ENCODE measurements around the gene RNF157.

RNF157 gene

DNA sequence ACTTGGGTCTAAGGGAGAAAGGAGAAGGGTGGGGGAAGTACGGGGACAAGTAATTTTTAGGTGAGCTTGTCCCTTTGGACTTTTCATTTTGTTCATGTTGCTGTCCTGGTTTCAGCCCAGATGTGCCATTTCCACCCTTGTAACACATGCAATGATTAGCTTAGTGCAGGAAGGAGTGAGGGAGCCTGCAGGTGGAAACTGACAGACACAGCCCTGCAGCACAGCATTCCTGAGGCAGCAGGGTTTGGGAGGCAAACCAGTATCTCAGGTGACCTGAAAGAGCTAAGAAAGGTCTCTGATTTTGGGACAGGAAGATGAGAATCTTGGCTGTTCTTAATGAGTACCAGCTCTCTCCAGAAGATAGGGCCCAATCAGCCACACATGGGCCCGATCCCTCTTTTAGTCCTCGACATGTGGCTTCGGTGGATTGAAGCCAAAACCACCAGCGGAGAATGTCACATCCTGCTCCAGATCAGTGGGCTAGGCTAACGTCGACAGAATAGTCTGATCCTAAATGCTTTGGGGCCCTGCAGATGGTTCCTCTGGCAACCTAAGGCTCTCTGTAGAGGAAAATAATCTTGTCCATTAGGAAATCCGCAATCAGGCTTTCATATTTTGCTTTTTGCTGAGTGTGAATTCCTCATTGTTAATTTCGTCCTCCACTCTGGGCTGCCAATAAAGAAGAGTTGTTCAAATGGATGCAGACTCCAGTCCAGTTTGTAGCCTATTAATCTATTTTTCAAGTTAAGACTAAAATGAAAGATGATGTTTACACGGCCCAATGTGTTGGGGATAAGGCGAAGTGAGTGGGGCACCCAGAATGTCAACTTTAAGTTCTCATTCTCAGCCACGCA, 3.8 kb upstream of the RNF157 start:
- CTCF ChIA-PET = interaction anchor here (0.5 to 3.6 kb wide), 4 partner anchors 29 to 123 kb away, joined by 3 to 19 read pairs (median 6); no protein-coding TSS in a partner anchor
- POLR2A ChIA-PET = interaction anchor here (0.7 to 2.0 kb wide), 4 partner anchors 8 to 26 kb away, joined by 3 to 9 read pairs (median 4); no protein-coding TSS in a partner anchor
- TF ChIP-seq ZNF560 (tag by site-specific recombination; IDR thresholded peaks at IDR 0.05; ENCODE audit: borderline replicate concordance) = no peak
- TF ChIP-seq ZFHX2 (tag by site-specific recombination; conservative IDR thresholded peaks at IDR 0.05) = no peak
- TF ChIP-seq, protein P1, sequence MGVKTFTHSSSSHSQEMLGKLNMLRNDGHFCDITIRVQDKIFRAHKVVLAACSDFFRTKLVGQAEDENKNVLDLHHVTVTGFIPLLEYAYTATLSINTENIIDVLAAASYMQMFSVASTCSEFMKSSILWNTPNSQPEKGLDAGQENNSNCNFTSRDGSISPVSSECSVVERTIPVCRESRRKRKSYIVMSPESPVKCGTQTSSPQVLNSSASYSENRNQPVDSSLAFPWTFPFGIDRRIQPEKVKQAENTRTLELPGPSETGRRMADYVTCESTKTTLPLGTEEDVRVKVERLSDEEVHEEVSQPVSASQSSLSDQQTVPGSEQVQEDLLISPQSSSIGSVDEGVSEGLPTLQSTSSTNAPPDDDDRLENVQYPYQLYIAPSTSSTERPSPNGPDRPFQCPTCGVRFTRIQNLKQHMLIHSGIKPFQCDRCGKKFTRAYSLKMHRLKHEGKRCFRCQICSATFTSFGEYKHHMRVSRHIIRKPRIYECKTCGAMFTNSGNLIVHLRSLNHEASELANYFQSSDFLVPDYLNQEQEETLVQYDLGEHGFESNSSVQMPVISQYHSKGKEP (tag by site-specific recombination; IDR thresholded peaks at IDR 0.05) = no peak
- no peak for TF ChIP-seq ZNF175 (tag by site-specific recombination; IDR thresholded peaks at IDR 0.05)
- TF ChIP-seq ZNF768 (tag by site-specific recombination; IDR thresholded peaks at IDR 0.05) = no peak
- TF ChIP-seq ZNF37A (tag by site-specific recombination; IDR thresholded peaks at IDR 0.05) = no peak
- no peak for TF ChIP-seq ZBTB8A (tag by site-specific recombination; IDR thresholded peaks at IDR 0.05)
- TF ChIP-seq ZNF184 (tag by site-specific recombination; IDR thresholded peaks at IDR 0.05) = no peak
- no peak for TF ChIP-seq ZNF121 (tag by site-specific recombination; IDR thresholded peaks at IDR 0.05)
- TF ChIP-seq ZNF140 (tag by site-specific recombination; IDR thresholded peaks at IDR 0.05) = no peak
- TF ChIP-seq, protein P2, sequence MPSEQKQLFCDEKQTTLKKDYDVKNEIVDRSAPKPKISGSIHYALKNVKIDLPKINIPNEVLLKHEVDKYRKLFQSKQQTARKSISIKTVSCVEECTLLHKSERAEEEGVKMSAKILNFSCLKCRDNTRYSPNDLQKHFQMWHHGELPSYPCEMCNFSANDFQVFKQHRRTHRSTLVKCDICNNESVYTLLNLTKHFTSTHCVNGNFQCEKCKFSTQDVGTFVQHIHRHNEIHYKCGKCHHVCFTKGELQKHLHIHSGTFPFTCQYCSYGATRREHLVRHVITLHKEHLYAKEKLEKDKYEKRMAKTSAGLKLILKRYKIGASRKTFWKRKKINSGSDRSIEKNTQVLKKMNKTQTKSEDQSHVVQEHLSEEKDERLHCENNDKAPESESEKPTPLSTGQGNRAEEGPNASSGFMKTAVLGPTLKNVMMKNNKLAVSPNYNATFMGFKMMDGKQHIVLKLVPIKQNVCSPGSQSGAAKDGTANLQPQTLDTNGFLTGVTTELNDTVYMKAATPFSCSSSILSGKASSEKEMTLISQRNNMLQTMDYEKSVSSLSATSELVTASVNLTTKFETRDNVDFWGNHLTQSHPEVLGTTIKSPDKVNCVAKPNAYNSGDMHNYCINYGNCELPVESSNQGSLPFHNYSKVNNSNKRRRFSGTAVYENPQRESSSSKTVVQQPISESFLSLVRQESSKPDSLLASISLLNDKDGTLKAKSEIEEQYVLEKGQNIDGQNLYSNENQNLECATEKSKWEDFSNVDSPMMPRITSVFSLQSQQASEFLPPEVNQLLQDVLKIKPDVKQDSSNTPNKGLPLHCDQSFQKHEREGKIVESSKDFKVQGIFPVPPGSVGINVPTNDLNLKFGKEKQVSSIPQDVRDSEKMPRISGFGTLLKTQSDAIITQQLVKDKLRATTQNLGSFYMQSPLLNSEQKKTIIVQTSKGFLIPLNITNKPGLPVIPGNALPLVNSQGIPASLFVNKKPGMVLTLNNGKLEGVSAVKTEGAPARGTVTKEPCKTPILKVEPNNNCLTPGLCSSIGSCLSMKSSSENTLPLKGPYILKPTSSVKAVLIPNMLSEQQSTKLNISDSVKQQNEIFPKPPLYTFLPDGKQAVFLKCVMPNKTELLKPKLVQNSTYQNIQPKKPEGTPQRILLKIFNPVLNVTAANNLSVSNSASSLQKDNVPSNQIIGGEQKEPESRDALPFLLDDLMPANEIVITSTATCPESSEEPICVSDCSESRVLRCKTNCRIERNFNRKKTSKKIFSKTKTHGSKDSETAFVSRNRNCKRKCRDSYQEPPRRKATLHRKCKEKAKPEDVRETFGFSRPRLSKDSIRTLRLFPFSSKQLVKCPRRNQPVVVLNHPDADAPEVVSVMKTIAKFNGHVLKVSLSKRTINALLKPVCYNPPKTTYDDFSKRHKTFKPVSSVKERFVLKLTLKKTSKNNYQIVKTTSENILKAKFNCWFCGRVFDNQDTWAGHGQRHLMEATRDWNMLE (tag by site-specific recombination; conservative IDR thresholded peaks at IDR 0.05; ENCODE audit: low read depth) = no peak
- TF ChIP-seq MZF1 (tag by site-specific recombination; IDR thresholded peaks at IDR 0.05; ENCODE audit: borderline replicate concordance) = no peak
- no peak for TF ChIP-seq GLI4 (tag by site-specific recombination; IDR thresholded peaks at IDR 0.05)
- TF ChIP-seq, protein P3, sequence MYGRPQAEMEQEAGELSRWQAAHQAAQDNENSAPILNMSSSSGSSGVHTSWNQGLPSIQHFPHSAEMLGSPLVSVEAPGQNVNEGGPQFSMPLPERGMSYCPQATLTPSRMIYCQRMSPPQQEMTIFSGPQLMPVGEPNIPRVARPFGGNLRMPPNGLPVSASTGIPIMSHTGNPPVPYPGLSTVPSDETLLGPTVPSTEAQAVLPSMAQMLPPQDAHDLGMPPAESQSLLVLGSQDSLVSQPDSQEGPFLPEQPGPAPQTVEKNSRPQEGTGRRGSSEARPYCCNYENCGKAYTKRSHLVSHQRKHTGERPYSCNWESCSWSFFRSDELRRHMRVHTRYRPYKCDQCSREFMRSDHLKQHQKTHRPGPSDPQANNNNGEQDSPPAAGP (tag by site-specific recombination; IDR thresholded peaks at IDR 0.05) = no peak
- no peak overlapping the region for H3K27ac ChIP-seq (ENCODE audit: extremely low read depth, low read depth, low read length)
- no peaks in the 10 kb centered on the region for H3K36me3 ChIP-seq (ENCODE audit: control insufficient read depth in 2 of 2, insufficient read depth in 1 of 2, low read length in 2 of 2)
- H3K9me3 ChIP-seq (ENCODE audit: control insufficient read depth, insufficient read depth, low read depth, low read length) = no peaks in the 10 kb centered on the region
- H3K4me3 ChIP-seq (ENCODE audit: low read depth, low read length) = no peak overlapping the region
- H3K4me1 ChIP-seq (ENCODE audit: control insufficient read depth, insufficient read depth, low read length) = peaks cover 11% of the 10 kb centered on the region

DNA sequence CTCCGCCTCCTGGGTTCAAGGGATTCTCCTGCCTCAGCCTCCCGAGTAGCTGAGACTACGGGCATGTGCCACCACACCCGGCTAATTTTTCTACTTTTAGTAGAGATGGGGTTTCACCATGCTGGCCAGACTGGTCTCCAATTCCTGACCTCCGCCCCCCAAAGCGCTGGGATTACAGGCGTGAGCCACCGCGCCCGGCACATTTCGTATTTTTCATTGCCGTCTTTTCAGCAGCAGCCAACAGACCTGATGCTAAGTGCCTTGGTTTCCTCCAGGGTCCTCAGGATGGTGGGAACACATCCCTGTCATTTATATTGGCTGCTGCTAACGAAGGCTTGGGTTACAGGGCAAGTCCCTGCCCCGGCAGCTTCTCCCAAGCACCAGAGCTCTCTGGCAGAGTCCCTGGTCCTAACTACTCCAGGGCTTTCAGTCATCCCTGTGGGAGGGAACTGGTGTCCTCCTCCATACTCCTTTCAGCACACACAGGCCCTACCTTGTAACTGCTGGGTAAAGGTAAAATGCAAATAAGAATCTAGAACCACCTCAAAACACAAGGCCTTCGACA, 1.5 kb upstream of the RNF157 start:
- no peak overlapping the region for H3K27ac ChIP-seq (ENCODE audit: extremely low read depth, low read depth, low read length)
- peaks cover 11% of the 10 kb centered on the region for H3K4me1 ChIP-seq (ENCODE audit: control insufficient read depth, insufficient read depth, low read length)
- ChIA-PET CTCF (interaction anchor here (0.6 to 3.6 kb wide), 4 partner anchors 37 to 477 kb away, joined by 3 to 19 read pairs (median 4); partner anchors contain the start of gene GALK1), POLR2A (interaction anchor here (1.0 to 2.0 kb wide), 4 partner anchors 23 to 39 kb away, joined by 3 to 17 read pairs (median 4); partner anchors contain the start of gene UBALD2)
- H3K4me3 ChIP-seq (ENCODE audit: low read depth, low read length) = no peak overlapping the region
- TF ChIP-seq ZNF677 (tag by site-specific recombination; IDR thresholded peaks at IDR 0.05) (no peak), ZNF837 (tag by site-specific recombination; IDR thresholded peaks at IDR 0.05) (no peak), ZNF366 (tag by site-specific recombination; conservative IDR thresholded peaks at IDR 0.05) (no peak), ZNF555 (tag by site-specific recombination; conservative IDR thresholded peaks at IDR 0.05) (no peak), ZNF354C (tag by site-specific recombination; IDR thresholded peaks at IDR 0.05; ENCODE audit: borderline replicate concordance, low read depth) (no peak), ZFP37 (tag by site-specific recombination; IDR thresholded peaks at IDR 0.05) (no peak), ZNF624 (tag by site-specific recombination; IDR thresholded peaks at IDR 0.05) (no peak), ZEB2 (tag by site-specific recombination; IDR thresholded peaks at IDR 0.05) (no peak), ZNF140 (tag by site-specific recombination; IDR thresholded peaks at IDR 0.05) (no peak), ZNF747 (tag by site-specific recombination; IDR thresholded peaks at IDR 0.05) (no peak), ZNF16 (tag by site-specific recombination; IDR thresholded peaks at IDR 0.05; ENCODE audit: low read depth) (no peak)
- TF ChIP-seq, protein P3 (tag by site-specific recombination; IDR thresholded peaks at IDR 0.05) = no peak
- H3K9me3 ChIP-seq (ENCODE audit: control insufficient read depth, insufficient read depth, low read depth, low read length) = no peaks in the 10 kb centered on the region
- no peaks in the 10 kb centered on the region for H3K36me3 ChIP-seq (ENCODE audit: control insufficient read depth in 2 of 2, insufficient read depth in 1 of 2, low read length in 2 of 2)

All from HEK293 (cell line).